H1 (cell line): ENCODE results near the gene AAK1.

Source experiments
- ATF2 ChIP-seq: IDR thresholded peaks from 2 replicates; pipeline ENCODE4 v1.6.1; 2012; ENCODE audit warnings: low read length, inconsistent platforms
- CEBPB ChIP-seq: IDR thresholded peaks from 2 replicates; pipeline ENCODE4 v1.6.1; 2012; ENCODE audit warnings: low read depth, low read length
- CTCF ChIP-seq, 3 experiments: IDR thresholded peaks; 1 replicate in 2 of 3; 2 replicates in 1 of 3; pipeline versions ENCODE4 v1.5.1 to v1.6.1; 2011; ENCODE audit warnings: low read length in 3 of 3, mild to moderate bottlenecking in 3 of 3, inconsistent platforms in 2 of 3, low read depth in 1 of 3, moderate library complexity in 1 of 3; ENCODE audit not compliant: insufficient read depth in 1 of 3; ENCODE audit errors: control extremely low read depth in 1 of 3
- MAX ChIP-seq: IDR thresholded peaks from 2 replicates; pipeline ENCODE4 v1.6.1; 2012; ENCODE audit warnings: inconsistent platforms
- POLR2A ChIP-seq, 2 experiments: IDR thresholded peaks; 1 replicate in 1 of 2; 2 replicates in 1 of 2; pipeline ENCODE4 v1.6.1; 2011; ENCODE audit warnings: low read depth in 2 of 2, low read length in 2 of 2, mild to moderate bottlenecking in 2 of 2; ENCODE audit errors: control extremely low read depth in 1 of 2
- POLR2AphosphoS5 ChIP-seq: IDR thresholded peaks from 2 replicates; pipeline ENCODE4 v1.6.1; 2011; ENCODE audit warnings: low read depth, low read length
- RNF2 ChIP-seq: fragments of 200-900, 300-1000 bp; sonication (generic); IDR thresholded peaks from 2 replicates; pipeline ENCODE4 v1.7.1; 2016; ENCODE audit warnings: borderline replicate concordance, low read depth, mild to moderate bottlenecking, antibody characterized with exemption, low read length; ENCODE audit not compliant: poor library complexity, severe bottlenecking; ENCODE audit errors: missing control alignments

GRCh38 chr2:69501301-69501700 is 142.2 kb downstream of the AAK1 start:
- no peak for TF ChIP-seq ATF2
- TF ChIP-seq CTCF (IDR thresholded peaks at IDR 0.05; ENCODE audit: control extremely low read depth in 1 of 3, insufficient read depth in 1 of 3, low read depth in 1 of 3, low read length in 3 of 3): no peak
- no peak for TF ChIP-seq RNF2
- no peak for TF ChIP-seq POLR2AphosphoS5
- no peak for TF ChIP-seq POLR2A (IDR thresholded peaks at IDR 0.05; ENCODE audit: control extremely low read depth in 1 of 2, low read depth in 2 of 2, low read length in 2 of 2)
- no peak for TF ChIP-seq MAX
- TF ChIP-seq CEBPB: no peak
